ENCODE results near the gene NPR3. TPM values are rescaled to one million over a fixed set of nuclear protein-coding genes. Genes with fewer than 3 reads are reported as not detected.

The NPR3 gene
- total RNA-seq, 1 experiment from 2014 or later: not detected

DNA sequence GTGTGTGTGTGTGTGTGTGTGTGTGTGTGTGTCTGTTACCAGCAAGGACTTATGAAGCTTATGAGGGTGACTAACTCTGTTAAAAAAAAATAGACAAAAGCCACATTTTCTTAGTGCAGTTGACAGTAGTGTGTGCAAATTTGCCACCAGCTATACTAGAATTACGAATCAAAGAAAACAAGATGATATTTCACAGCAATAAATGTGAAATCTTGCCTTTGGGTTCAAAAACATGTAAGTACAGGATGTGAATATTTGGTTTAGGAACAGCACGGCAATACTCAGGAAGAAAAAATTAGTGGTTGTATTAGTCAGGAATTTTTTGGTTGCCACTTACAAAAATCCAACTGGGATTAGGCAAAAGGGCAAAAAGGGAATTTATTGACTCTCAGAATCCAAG lies 117.4 kb downstream of the NPR3 start:
- Mint-ChIP-seq H3K27me3 (ENCODE audit: low read depth) (no peaks in the 10 kb centered on the region; the same call in 1 of the 2 replicates), H3K27ac (no peak overlapping the region), H3K9me3 (no peaks in the 10 kb centered on the region; a peak in 1 of 5 replicates), H3K4me1 (no peaks in the 10 kb centered on the region), H3K36me3 (ENCODE audit: insufficient read depth in 1 of 3, low read depth in 3 of 3) (no peaks in the 10 kb centered on the region), H3K4me3 (no peak overlapping the region)
- no peak overlapping the region for H4K8ac ChIP-seq (replicated peaks; ENCODE audit: insufficient read length, low read depth, low read length)
- H2AK5ac ChIP-seq (ENCODE audit: insufficient read length, low read length): no peak overlapping the region
- H3K23me2 ChIP-seq (ENCODE audit: insufficient read length, low read depth, low read length, poor library complexity, severe bottlenecking): no peaks in the 10 kb centered on the region
- H3K23ac ChIP-seq (ENCODE audit: insufficient read length, low read depth, low read length): no peak overlapping the region
- H2BK5ac ChIP-seq (ENCODE audit: insufficient read length, low read length): no peak overlapping the region
- H3K27me3 ChIP-seq (ENCODE audit: insufficient read depth, low read length): no peaks in the 10 kb centered on the region
- no peak overlapping the region for H2BK20ac ChIP-seq (ENCODE audit: low read depth, low read length, poor library complexity, severe bottlenecking)
- no peaks in the 10 kb centered on the region for H3K9me3 ChIP-seq (ENCODE audit: control insufficient read depth, low read depth, low read length)
- H3K79me2 ChIP-seq (ENCODE audit: insufficient read depth, low read length): no peaks in the 10 kb centered on the region
- H4K91ac ChIP-seq (ENCODE audit: insufficient read length, low read depth, low read length): no peak overlapping the region
- no peak overlapping the region for H3K56ac ChIP-seq (ENCODE audit: insufficient read length, low read depth, low read length)
- H3K4me2 ChIP-seq (ENCODE audit: insufficient read depth, insufficient read length, low read length): no peak overlapping the region
- no peak overlapping the region for H2BK120ac ChIP-seq (ENCODE audit: low read depth, low read length, poor library complexity, severe bottlenecking)
- DNase-seq: no peak
- no peaks in the 10 kb centered on the region for H3K79me1 ChIP-seq (ENCODE audit: insufficient read depth, low read depth, low read length, poor library complexity, severe bottlenecking)
- H3K4me1 ChIP-seq (ENCODE audit: insufficient read depth, low read length): no peaks in the 10 kb centered on the region
- H3K14ac ChIP-seq (ENCODE audit: insufficient read depth, low read length): no peak overlapping the region
- H3K18ac ChIP-seq (ENCODE audit: insufficient read length, low read depth, low read length): no peak overlapping the region
- no peak overlapping the region for H2BK15ac ChIP-seq (ENCODE audit: low read depth, low read length)
- H3K4ac ChIP-seq (ENCODE audit: low read depth, low read length): no peak overlapping the region
- H3K27ac ChIP-seq (ENCODE audit: insufficient read length, low read depth, low read length): no peak overlapping the region
- no peak overlapping the region for H2BK12ac ChIP-seq (ENCODE audit: insufficient read length, low read depth, low read length)
- H4K5ac ChIP-seq (ENCODE audit: insufficient read length, low read depth, low read length): no peak overlapping the region
- H2AFZ ChIP-seq (ENCODE audit: low read length): no peak overlapping the region
- no CpG with 5 or more reads among the region's 2 CpGs for WGBS (ENCODE audit: extremely low coverage, insufficient read length, low lambda C conversion rate)
- no peaks in the 10 kb centered on the region for H4K20me1 ChIP-seq (ENCODE audit: control insufficient read depth, insufficient read depth, insufficient read length)
- H3T11ph ChIP-seq (ENCODE audit: low read length): no peak overlapping the region
- H3K9ac ChIP-seq (ENCODE audit: extremely low read depth, insufficient read length, low read length): no peak overlapping the region
- TF ChIP-seq CTCF (conservative IDR thresholded peaks at IDR 0.05): no peak

All from H9 (cell line).